ENCODE measurements around the gene MEF2A. TPM values are rescaled to one million over a fixed set of nuclear protein-coding genes. Genes with fewer than 3 reads are reported as not detected.

The MEF2A gene
- total RNA-seq, 2 donors from 2014 or later: 164 to 168 TPM

DNA sequence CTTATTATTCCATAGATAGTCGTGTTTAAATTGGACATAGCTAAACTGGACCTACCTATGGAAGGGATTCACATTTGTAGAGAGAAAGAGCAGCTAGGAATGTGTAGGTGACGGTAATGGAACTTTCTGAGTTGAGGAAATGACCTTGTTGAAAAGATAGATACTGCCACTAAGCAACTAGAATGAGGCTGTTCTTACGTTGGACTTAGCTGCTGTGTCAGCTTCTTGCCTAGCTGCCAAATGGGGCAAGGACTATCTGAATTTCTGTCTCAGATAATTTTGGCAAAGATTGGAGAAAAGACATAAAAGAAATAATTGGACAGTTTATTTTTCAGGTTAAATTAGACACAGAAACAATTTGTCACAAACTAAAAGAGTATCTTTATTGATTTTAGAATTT lies 68.8 kb downstream of the MEF2A start:
- H3K27ac ChIP-seq: no peak overlapping the region
- TF ChIP-seq, protein P1, sequence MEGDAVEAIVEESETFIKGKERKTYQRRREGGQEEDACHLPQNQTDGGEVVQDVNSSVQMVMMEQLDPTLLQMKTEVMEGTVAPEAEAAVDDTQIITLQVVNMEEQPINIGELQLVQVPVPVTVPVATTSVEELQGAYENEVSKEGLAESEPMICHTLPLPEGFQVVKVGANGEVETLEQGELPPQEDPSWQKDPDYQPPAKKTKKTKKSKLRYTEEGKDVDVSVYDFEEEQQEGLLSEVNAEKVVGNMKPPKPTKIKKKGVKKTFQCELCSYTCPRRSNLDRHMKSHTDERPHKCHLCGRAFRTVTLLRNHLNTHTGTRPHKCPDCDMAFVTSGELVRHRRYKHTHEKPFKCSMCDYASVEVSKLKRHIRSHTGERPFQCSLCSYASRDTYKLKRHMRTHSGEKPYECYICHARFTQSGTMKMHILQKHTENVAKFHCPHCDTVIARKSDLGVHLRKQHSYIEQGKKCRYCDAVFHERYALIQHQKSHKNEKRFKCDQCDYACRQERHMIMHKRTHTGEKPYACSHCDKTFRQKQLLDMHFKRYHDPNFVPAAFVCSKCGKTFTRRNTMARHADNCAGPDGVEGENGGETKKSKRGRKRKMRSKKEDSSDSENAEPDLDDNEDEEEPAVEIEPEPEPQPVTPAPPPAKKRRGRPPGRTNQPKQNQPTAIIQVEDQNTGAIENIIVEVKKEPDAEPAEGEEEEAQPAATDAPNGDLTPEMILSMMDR (IDR thresholded peaks at IDR 0.05): no peak
- no peaks in the 10 kb centered on the region for H3K27me3 ChIP-seq (replicated peaks; ENCODE audit: insufficient read depth)
- ATAC-seq (ENCODE audit: insufficient number of reproducible peaks, low FRiP score, low read depth) (no peak), DNase-seq (ENCODE audit: low spot score) (no peak)
- H3K9me3 ChIP-seq: no peaks in the 10 kb centered on the region
- H3K36me3 ChIP-seq: peaks cover 2% of the 10 kb centered on the region
- no peak overlapping the region for H3K4me3 ChIP-seq
- H3K4me1 ChIP-seq (ENCODE audit: control insufficient read depth in 1 of 2, low read depth in 2 of 2): peaks cover 31 to 35% of the 10 kb centered on the region in 2 donors

DNA sequence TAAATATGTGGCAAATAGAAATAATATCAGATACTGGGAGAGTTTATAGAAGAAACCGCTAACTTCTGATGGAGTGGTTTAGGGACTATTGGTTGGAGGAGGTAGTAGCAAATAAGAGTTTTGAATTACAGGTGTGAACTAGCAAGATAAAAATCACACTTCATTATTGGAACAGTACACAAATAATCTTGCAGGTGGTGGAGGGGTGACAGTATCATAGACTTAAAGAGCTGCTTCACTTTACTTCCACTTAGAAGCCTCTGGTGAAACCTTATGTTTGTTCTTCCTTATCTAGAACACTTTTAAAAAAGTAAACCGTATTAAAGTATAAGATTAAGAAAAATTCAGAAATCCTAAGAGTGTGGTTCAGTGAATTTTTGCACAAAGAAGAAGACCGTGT lies 69.4 kb downstream of the MEF2A start:
- Histone ChIP-seq H3K27me3 (replicated peaks; ENCODE audit: insufficient read depth) (no peaks in the 10 kb centered on the region), H3K4me1 (ENCODE audit: control insufficient read depth in 1 of 2, low read depth in 2 of 2) (peaks cover 31 to 36% of the 10 kb centered on the region in 2 donors), H3K27ac (no peak overlapping the region), H3K36me3 (peaks cover 2% of the 10 kb centered on the region), H3K9me3 (no peaks in the 10 kb centered on the region), H3K4me3 (no peak overlapping the region)
- DNase-seq (ENCODE audit: low spot score) (no peak), ATAC-seq (ENCODE audit: insufficient number of reproducible peaks, low FRiP score, low read depth) (no peak)
- TF ChIP-seq, protein P1 (IDR thresholded peaks at IDR 0.05): no peak

DNA sequence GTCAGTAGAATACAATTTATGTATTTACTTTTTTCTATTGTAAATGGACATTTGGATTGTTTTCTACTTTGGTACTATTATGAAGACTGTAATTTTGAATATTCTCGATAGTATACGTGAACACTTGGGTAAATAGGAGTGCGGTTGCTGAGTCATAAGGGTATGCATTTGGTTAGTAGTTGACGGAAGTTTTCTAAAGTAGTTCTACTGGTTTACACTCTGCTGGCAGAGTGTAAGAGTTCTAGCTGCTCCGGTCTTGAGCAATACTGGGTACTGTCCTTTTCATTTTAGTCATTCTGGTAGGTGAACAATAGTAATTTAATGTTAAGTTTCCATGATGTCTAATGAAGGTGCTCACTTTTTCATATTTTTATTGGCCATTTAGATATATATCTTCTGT lies 70.0 kb downstream of the MEF2A start:
- no peaks in the 10 kb centered on the region for H3K27me3 ChIP-seq (replicated peaks; ENCODE audit: insufficient read depth)
- H3K27ac ChIP-seq: no peak overlapping the region
- H3K36me3 ChIP-seq: peaks cover 2% of the 10 kb centered on the region
- TF ChIP-seq, protein P1 (IDR thresholded peaks at IDR 0.05): no peak
- H3K9me3 ChIP-seq: no peaks in the 10 kb centered on the region
- ATAC-seq (ENCODE audit: insufficient number of reproducible peaks, low FRiP score, low read depth): no peak
- DNase-seq (ENCODE audit: low spot score): no peak
- H3K4me3 ChIP-seq: no peak overlapping the region
- H3K4me1 ChIP-seq (ENCODE audit: control insufficient read depth in 1 of 2, low read depth in 2 of 2): peaks cover 26 to 32% of the 10 kb centered on the region in 2 donors

DNA sequence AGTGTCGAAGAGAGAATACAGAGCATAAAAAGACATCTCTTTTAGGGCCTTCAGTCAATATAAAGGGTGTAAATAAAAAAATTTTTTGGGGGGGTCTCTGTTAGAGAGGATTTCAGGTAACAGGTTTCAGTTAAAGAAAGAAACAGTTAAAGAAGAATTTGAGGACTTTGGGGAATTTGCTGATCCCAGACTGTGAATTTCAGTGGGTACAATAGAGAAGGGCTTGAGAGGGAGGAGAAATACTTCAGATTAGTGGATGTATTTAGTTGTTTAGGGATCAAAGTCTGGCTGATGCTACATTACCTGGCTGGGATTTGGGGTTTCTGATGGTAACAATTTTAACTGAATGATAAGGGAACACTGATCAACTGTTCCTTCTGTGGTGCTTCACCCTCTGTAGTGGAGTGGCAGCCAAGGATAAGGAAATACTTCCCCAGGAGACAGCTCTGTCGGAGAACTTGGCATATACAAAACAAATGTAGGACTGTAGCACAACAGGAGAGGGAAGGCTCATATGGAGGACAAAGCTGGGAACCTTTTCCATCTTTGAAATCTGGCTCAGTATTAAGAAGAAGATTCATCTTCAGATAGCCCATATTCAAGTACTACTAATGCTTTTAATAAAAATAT lies 79.2 kb downstream of the MEF2A start:
- TF ChIP-seq, protein P1 (IDR thresholded peaks at IDR 0.05): no peak
- peaks cover 2% of the 10 kb centered on the region for H3K36me3 ChIP-seq
- H3K27me3 ChIP-seq (replicated peaks; ENCODE audit: insufficient read depth): no peaks in the 10 kb centered on the region
- no peak overlapping the region for H3K4me3 ChIP-seq
- DNase-seq (ENCODE audit: low spot score) (no peak), ATAC-seq (ENCODE audit: insufficient number of reproducible peaks, low FRiP score, low read depth) (no peak)
- no peaks in the 10 kb centered on the region for H3K9me3 ChIP-seq
- H3K4me1 ChIP-seq (ENCODE audit: control insufficient read depth in 1 of 2, low read depth in 2 of 2): peaks cover 11 to 24% of the 10 kb centered on the region in 2 donors
- H3K27ac ChIP-seq: no peak overlapping the region

DNA sequence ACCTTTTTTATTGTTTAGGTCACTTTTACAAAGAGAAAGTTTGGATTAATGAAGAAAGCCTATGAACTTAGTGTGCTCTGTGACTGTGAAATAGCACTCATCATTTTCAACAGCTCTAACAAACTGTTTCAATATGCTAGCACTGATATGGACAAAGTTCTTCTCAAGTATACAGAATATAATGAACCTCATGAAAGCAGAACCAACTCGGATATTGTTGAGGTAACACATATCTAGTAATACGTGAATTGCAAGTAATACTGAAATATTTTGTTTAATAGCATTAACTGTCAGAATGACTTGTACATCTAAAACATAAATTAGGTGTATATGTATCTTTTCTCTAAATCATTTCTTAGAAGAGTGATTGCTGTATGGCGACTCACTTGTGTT lies 79.8 kb downstream of the MEF2A start:
- Histone ChIP-seq H3K27ac (no peak overlapping the region), H3K9me3 (no peaks in the 10 kb centered on the region), H3K4me1 (ENCODE audit: control insufficient read depth in 1 of 2, low read depth in 2 of 2) (peaks cover 11 to 21% of the 10 kb centered on the region in 2 donors), H3K27me3 (replicated peaks; ENCODE audit: insufficient read depth) (no peaks in the 10 kb centered on the region), H3K36me3 (peaks cover 6% of the 10 kb centered on the region), H3K4me3 (no peak overlapping the region)
- ATAC-seq (ENCODE audit: insufficient number of reproducible peaks, low FRiP score, low read depth): no peak
- TF ChIP-seq, protein P1 (IDR thresholded peaks at IDR 0.05): no peak
- DNase-seq (ENCODE audit: low spot score): no peak
